Neural crest cell (in vitro differentiated cells): ENCODE measurements around the gene CIB2. TPM values are rescaled to one million over a fixed set of nuclear protein-coding genes. Genes with fewer than 3 reads are reported as not detected.

Source experiments
- DNase-seq: peaks from one replicate; pipeline ENCODE4 v3.0.0; 2021; ENCODE audit warnings: low read depth, mixed read lengths, low spot score
- H3K27ac Mint-ChIP-seq: one replicate; pipeline ENCODE4 v1.8.0; 2021; ENCODE audit warnings: mild to moderate bottlenecking, mixed read lengths; ENCODE audit not compliant: unreplicated experiment
- H3K27me3 Mint-ChIP-seq: 2 replicates; pipeline ENCODE4 v1.8.0; 2021; ENCODE audit warnings: low read depth, mild to moderate bottlenecking, mixed read lengths
- H3K36me3 Mint-ChIP-seq: 2 replicates; pipeline ENCODE4 v1.8.0; 2021; ENCODE audit warnings: low read depth, mild to moderate bottlenecking, mixed read lengths
- H3K4me1 Mint-ChIP-seq: 2 replicates; pipeline ENCODE4 v1.8.0; 2021; ENCODE audit warnings: mixed read lengths
- H3K4me3 Mint-ChIP-seq: one replicate; pipeline ENCODE4 v1.8.0; 2021; ENCODE audit warnings: mild to moderate bottlenecking, mixed read lengths
- H3K9me3 Mint-ChIP-seq: 2 replicates; pipeline ENCODE4 v1.8.0; 2021; ENCODE audit warnings: mixed read lengths
- total RNA-seq: library from RNA; stranded (reverse); gene quantifications from 2 replicates; pipeline ENCODE4 v1.2.1, GENCODE V29; 2021
- TF ChIP-seq, protein P1 (sequence below): fragments of 200-600 bp; sonication (generic); conservative IDR thresholded peaks from 2 replicates; pipeline ENCODE4 v1.5.0; 2021; ENCODE audit warnings: antibody characterized with exemption, mild to moderate bottlenecking

CIB2 gene
- total RNA-seq, 1 donor from 2014 or later: 37.7 TPM

- H3K36me3 Mint-ChIP-seq: no peaks in the 10 kb centered on the region
- H3K9me3 Mint-ChIP-seq: no peaks in the 10 kb centered on the region
- no peak overlapping the region for H3K27ac Mint-ChIP-seq
- DNase-seq: no peak
- no peak overlapping the region for H3K4me3 Mint-ChIP-seq
- TF ChIP-seq, protein P1, sequence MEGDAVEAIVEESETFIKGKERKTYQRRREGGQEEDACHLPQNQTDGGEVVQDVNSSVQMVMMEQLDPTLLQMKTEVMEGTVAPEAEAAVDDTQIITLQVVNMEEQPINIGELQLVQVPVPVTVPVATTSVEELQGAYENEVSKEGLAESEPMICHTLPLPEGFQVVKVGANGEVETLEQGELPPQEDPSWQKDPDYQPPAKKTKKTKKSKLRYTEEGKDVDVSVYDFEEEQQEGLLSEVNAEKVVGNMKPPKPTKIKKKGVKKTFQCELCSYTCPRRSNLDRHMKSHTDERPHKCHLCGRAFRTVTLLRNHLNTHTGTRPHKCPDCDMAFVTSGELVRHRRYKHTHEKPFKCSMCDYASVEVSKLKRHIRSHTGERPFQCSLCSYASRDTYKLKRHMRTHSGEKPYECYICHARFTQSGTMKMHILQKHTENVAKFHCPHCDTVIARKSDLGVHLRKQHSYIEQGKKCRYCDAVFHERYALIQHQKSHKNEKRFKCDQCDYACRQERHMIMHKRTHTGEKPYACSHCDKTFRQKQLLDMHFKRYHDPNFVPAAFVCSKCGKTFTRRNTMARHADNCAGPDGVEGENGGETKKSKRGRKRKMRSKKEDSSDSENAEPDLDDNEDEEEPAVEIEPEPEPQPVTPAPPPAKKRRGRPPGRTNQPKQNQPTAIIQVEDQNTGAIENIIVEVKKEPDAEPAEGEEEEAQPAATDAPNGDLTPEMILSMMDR: no peak
- H3K27me3 Mint-ChIP-seq: no peaks in the 10 kb centered on the region
- H3K4me1 Mint-ChIP-seq: peaks cover 52% of the 10 kb centered on the region
Observed at GRCh38 chr15:78070049-78070700, 61.1 kb downstream of the CIB2 start.

- TF ChIP-seq, protein P1: no peak
- H3K4me1 Mint-ChIP-seq: peaks cover 51% of the 10 kb centered on the region
- H3K9me3 Mint-ChIP-seq: no peaks in the 10 kb centered on the region
- H3K36me3 Mint-ChIP-seq: no peaks in the 10 kb centered on the region
- no peaks in the 10 kb centered on the region for H3K27me3 Mint-ChIP-seq
- no peak for DNase-seq
- H3K27ac Mint-ChIP-seq: no peak overlapping the region
- H3K4me3 Mint-ChIP-seq: no peak overlapping the region
Observed at GRCh38 chr15:78069462-78070029, 61.7 kb downstream of the CIB2 start.

- H3K36me3 Mint-ChIP-seq: no peaks in the 10 kb centered on the region
- H3K27ac Mint-ChIP-seq: no peak overlapping the region
- no peaks in the 10 kb centered on the region for H3K9me3 Mint-ChIP-seq
- peaks cover 47% of the 10 kb centered on the region for H3K4me1 Mint-ChIP-seq
- TF ChIP-seq, protein P1: no peak
- no peak for DNase-seq
- H3K27me3 Mint-ChIP-seq: no peaks in the 10 kb centered on the region
- no peak overlapping the region for H3K4me3 Mint-ChIP-seq
Observed at GRCh38 chr15:78069052-78069414, 62.2 kb downstream of the CIB2 start.

DNA sequence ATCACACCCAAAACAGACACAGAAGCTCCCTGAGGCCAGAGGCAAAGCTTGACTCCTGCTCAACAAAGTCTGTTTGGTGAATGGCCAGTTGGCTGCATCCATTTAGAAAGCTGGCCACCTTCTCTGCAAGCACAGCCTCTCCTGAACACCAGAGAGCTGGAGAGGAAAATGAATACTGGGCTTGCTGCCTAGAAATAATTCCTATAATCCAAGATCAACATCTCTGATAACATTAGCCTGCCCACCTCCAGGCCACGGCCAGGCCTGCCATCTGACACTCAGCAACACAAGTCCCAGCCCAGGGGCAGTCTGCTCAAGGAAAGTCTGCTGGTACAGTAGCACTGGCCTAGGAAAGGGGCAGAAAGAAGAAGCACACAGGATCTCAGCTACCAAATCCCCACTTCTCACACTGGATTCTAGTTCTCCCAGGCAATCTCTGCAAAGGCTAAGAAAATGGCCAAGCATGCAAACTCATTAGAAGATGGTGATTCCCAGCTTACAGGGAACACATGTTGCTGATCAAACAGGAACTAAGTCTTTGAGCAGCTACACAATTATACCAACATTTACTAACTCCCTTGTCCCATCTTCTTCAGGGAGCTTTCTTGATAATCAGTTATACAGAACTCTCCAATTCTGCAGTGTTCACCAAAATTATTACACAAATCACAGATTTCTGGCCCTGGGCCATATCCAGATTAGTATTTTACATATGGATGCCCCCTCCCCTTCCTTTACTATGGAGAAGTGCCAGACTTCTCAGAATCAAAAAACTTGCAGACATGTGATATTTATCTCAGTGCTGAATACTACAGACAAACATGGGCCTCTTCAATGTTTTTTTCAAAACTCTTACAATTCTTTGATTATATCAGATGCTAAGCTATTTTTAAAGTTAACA is 63.7 kb downstream of the CIB2 start:
- Mint-ChIP-seq H3K27ac (no peak overlapping the region), H3K36me3 (no peaks in the 10 kb centered on the region), H3K4me3 (no peak overlapping the region), H3K27me3 (no peaks in the 10 kb centered on the region), H3K4me1 (peaks cover 44% of the 10 kb centered on the region), H3K9me3 (no peaks in the 10 kb centered on the region)
- TF ChIP-seq, protein P1: no peak
- DNase-seq: no peak

GRCh38 chr15:78065973-78066946 is 65.0 kb downstream of the CIB2 start:
- TF ChIP-seq, protein P1: no peak
- peaks cover 47% of the 10 kb centered on the region for H3K4me1 Mint-ChIP-seq
- H3K27me3 Mint-ChIP-seq: no peaks in the 10 kb centered on the region
- no peak for DNase-seq
- H3K9me3 Mint-ChIP-seq: no peaks in the 10 kb centered on the region
- H3K4me3 Mint-ChIP-seq: no peak overlapping the region
- H3K36me3 Mint-ChIP-seq: no peaks in the 10 kb centered on the region
- no peak overlapping the region for H3K27ac Mint-ChIP-seq
